HEK293 (cell line): ENCODE measurements around the gene FAM98C.

Experiments
- CTCF ChIA-PET: fragments of 350-600 bp; formaldehyde crosslinking; extraction: SDS; loops from one replicate; lab custom pipeline; 2021; ENCODE audit warnings: antibody characterized with exemption; lab: Yijun Ruan, JAX
- POLR2A ChIA-PET: fragments of 300-600 bp; formaldehyde crosslinking; extraction: SDS; loops from one replicate; lab custom pipeline; 2020; ENCODE audit warnings: antibody characterized with exemption, inconsistent platforms; lab: Yijun Ruan, JAX
- H3K27ac ChIP-seq: fragments of 200-500 bp; sonication (Bioruptor generic); 2 replicates; pipeline ENCODE4 v1.5.1; 2014; ENCODE audit warnings: low read depth, low read length, control low read depth, inconsistent platforms; ENCODE audit errors: extremely low read depth
- H3K36me3 ChIP-seq, 2 experiments: fragments of 200-500 bp in 1 of 2; sonication (Bioruptor generic) in 1 of 2; 1 replicate in 1 of 2; 2 replicates in 1 of 2; pipeline ENCODE4 v1.5.1; 2014 to 2017; ENCODE audit warnings: inconsistent platforms in 2 of 2, low read length in 2 of 2; ENCODE audit not compliant: control insufficient read depth in 2 of 2, insufficient read depth in 1 of 2
- H3K4me1 ChIP-seq: fragments of 200-500 bp; sonication (Bioruptor generic); 2 replicates; pipeline ENCODE4 v1.5.1; 2014; ENCODE audit warnings: mild to moderate bottlenecking, low read length, inconsistent platforms; ENCODE audit not compliant: control insufficient read depth, insufficient read depth
- H3K4me3 ChIP-seq: 2 replicates; pipeline ENCODE4 v1.5.1; 2011; ENCODE audit warnings: low read depth, mild to moderate bottlenecking, control low read depth, low read length, moderate library complexity
- H3K9me3 ChIP-seq: fragments of 200-500 bp; sonication (Bioruptor generic); 2 replicates; pipeline ENCODE4 v1.5.1; 2014; ENCODE audit warnings: low read depth, low read length, inconsistent platforms; ENCODE audit not compliant: control insufficient read depth, insufficient read depth
- HOXC10 ChIP-seq: sonication (generic); formaldehyde crosslinking; IDR thresholded peaks from 2 replicates; pipeline ENCODE4 v1.8.1; 2023; ENCODE audit warnings: mild to moderate bottlenecking, missing genetic modification reagents
- SCRT1 ChIP-seq: fragments of 450-650 bp; formaldehyde crosslinking; IDR thresholded peaks from 2 replicates; pipeline ENCODE4 v1.5.1; 2016; ENCODE audit warnings: missing biosample characterization, missing genetic modification characterization, borderline replicate concordance
- SCRT2 ChIP-seq: fragments of 450-650 bp; formaldehyde crosslinking; IDR thresholded peaks from 2 replicates; pipeline ENCODE4 v1.5.1; 2016; ENCODE audit warnings: missing biosample characterization, missing genetic modification characterization
- ZFP69B ChIP-seq: fragments of 450-650 bp; formaldehyde crosslinking; IDR thresholded peaks from 2 replicates; pipeline ENCODE4 v1.5.1; 2016; ENCODE audit warnings: missing biosample characterization, missing genetic modification characterization
- ZIC2 ChIP-seq: fragments of 450-650 bp; formaldehyde crosslinking; IDR thresholded peaks from 2 replicates; pipeline ENCODE4 v1.5.1; 2016; ENCODE audit warnings: missing biosample characterization, missing genetic modification characterization
- ZNF10 ChIP-seq: fragments of 450-650 bp; formaldehyde crosslinking; IDR thresholded peaks from 2 replicates; pipeline ENCODE4 v1.5.1; 2017; ENCODE audit warnings: missing biosample characterization, missing genetic modification characterization
- ZNF112 ChIP-seq: fragments of 450-650 bp; formaldehyde crosslinking; IDR thresholded peaks from 2 replicates; pipeline ENCODE4 v1.5.0; 2017; ENCODE audit warnings: missing biosample characterization, missing genetic modification characterization
- ZNF239 ChIP-seq: fragments of 450-650 bp; formaldehyde crosslinking; IDR thresholded peaks from 2 replicates; pipeline ENCODE4 v1.5.1; 2016; ENCODE audit warnings: missing biosample characterization, missing genetic modification characterization
- ZNF248 ChIP-seq: fragments of 450-650 bp; formaldehyde crosslinking; IDR thresholded peaks from 2 replicates; pipeline ENCODE4 v1.5.1; 2017; ENCODE audit warnings: missing biosample characterization, missing genetic modification characterization
- ZNF366 ChIP-seq: fragments of 450-650 bp; formaldehyde crosslinking; conservative IDR thresholded peaks from 2 replicates; pipeline ENCODE4 v1.5.1; 2016; ENCODE audit warnings: missing biosample characterization, missing genetic modification characterization
- ZNF423 ChIP-seq: fragments of 450-650 bp; formaldehyde crosslinking; IDR thresholded peaks from 2 replicates; pipeline ENCODE4 v1.5.1; 2016; ENCODE audit warnings: missing biosample characterization, missing genetic modification characterization
- ZNF510 ChIP-seq: fragments of 450-650 bp; formaldehyde crosslinking; IDR thresholded peaks from 2 replicates; pipeline ENCODE4 v1.5.1; 2018; ENCODE audit warnings: mild to moderate bottlenecking, missing genetic modification characterization, missing biosample characterization; ENCODE audit not compliant: insufficient replicate concordance
- ZNF544 ChIP-seq: fragments of 450-650 bp; formaldehyde crosslinking; IDR thresholded peaks from 2 replicates; pipeline ENCODE4 v1.5.0; 2017; ENCODE audit warnings: missing biosample characterization, missing genetic modification characterization
- ZNF585B ChIP-seq: fragments of 450-650 bp; formaldehyde crosslinking; IDR thresholded peaks from 2 replicates; pipeline ENCODE4 v1.5.1; 2016; ENCODE audit warnings: missing biosample characterization, missing genetic modification characterization
- ZNF747 ChIP-seq: fragments of 450-650 bp; formaldehyde crosslinking; IDR thresholded peaks from 2 replicates; pipeline ENCODE4 v1.5.1; 2016; ENCODE audit warnings: missing biosample characterization, missing genetic modification characterization
- ZNF768 ChIP-seq: fragments of 450-650 bp; formaldehyde crosslinking; IDR thresholded peaks from 2 replicates; pipeline ENCODE4 v1.5.1; 2018; ENCODE audit warnings: missing biosample characterization, mild to moderate bottlenecking, missing genetic modification characterization
- TF ChIP-seq, protein P1 (sequence below): fragments of 450-650 bp; formaldehyde crosslinking; IDR thresholded peaks from 2 replicates; pipeline ENCODE4 v1.5.1; 2016; ENCODE audit warnings: missing biosample characterization, missing genetic modification characterization
- TF ChIP-seq, protein P2 (sequence below): fragments of 450-650 bp; formaldehyde crosslinking; IDR thresholded peaks from 2 replicates; pipeline ENCODE4 v1.5.1; 2016; ENCODE audit warnings: missing biosample characterization, missing genetic modification characterization
- TF ChIP-seq, protein P3 (sequence below): fragments of 450-650 bp; formaldehyde crosslinking; IDR thresholded peaks from 2 replicates; pipeline ENCODE4 v1.5.1; 2016; ENCODE audit warnings: missing biosample characterization, missing genetic modification characterization

The FAM98C gene

DNA sequence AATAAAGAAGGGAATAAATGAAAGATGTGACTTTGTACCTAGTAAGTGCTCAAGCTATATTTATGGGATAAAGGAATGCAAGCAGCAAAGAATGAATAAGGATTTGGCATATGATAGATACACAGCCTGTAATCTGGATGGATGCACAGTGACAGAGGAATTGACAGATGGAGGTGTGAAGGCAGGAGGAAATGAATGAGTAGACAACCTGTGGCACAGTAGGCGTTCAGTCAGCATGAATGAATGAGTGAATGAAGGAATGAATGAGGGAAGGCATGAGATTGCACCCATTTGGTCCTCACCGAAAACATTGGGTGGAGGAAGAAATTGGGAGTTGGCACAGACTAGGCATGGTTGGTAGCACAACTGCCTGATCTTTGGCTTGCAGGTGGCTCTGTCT lies 33.3 kb upstream of the FAM98C start:
- ChIA-PET CTCF (interaction anchor here (1.8 kb wide), 1 partner anchor 34 kb away, joined by 5 read pairs; no protein-coding TSS in a partner anchor), POLR2A (interaction anchor here (1.5 kb wide), 1 partner anchor 18 kb away, joined by 3 read pairs; the partner anchor contains the start of gene GGN)
- no peak overlapping the region for H3K27ac ChIP-seq
- no peaks in the 10 kb centered on the region for H3K9me3 ChIP-seq
- H3K4me1 ChIP-seq = peaks cover 6% of the 10 kb centered on the region
- no peak for TF ChIP-seq ZFP69B (tag by site-specific recombination)
- 0 out of 2 replicates have a peak, but pooled peaks have one; percentile 42 for TF ChIP-seq ZNF248 (tag by site-specific recombination)
- TF ChIP-seq ZNF747 (tag by site-specific recombination) = peak; percentile 93; the same call in 1 of the 2 replicates
- no peak for TF ChIP-seq ZNF544 (tag by site-specific recombination)
- peak; percentile 61; the same call in 1 of the 2 replicates for TF ChIP-seq SCRT2 (tag by site-specific recombination)
- TF ChIP-seq ZNF423 (tag by site-specific recombination) = no peak
- TF ChIP-seq ZNF366 (tag by site-specific recombination) = peak; percentile 57
- peak; percentile 69; the same call in 1 of the 2 replicates for TF ChIP-seq SCRT1 (tag by site-specific recombination)
- H3K4me3 ChIP-seq = no peak overlapping the region
- no peaks in the 10 kb centered on the region for H3K36me3 ChIP-seq

DNA sequence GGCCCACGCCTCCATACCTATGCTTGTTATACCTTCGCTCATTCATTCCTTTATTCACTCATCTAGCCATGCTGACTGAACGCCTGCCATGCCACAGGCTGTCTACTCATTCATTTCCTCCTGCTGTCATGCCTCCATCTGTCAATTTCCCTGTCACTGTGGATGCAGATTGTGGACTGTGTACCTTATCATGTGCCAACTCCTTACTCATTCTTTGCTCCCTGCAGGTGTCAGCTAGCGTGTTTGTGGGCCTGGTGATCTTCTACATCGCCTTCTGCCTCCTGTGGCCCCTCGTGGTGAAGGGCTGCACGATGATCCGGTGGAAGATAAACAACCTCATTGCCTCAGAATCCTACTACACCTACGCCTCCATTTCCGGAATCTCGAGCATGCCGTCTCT lies 32.6 kb upstream of the FAM98C start:
- H3K4me3 ChIP-seq = no peak overlapping the region
- H3K36me3 ChIP-seq = no peaks in the 10 kb centered on the region
- peaks cover 7% of the 10 kb centered on the region for H3K4me1 ChIP-seq
- ChIA-PET CTCF (interaction anchor here (0.8 to 1.8 kb wide), 3 partner anchors 34 to 228 kb away, joined by 3 to 8 read pairs (median 5); no protein-coding TSS in a partner anchor), POLR2A (interaction anchor here (1.5 kb wide), 1 partner anchor 17 kb away, joined by 3 read pairs; the partner anchor contains the start of gene GGN)
- no peak overlapping the region for H3K27ac ChIP-seq
- TF ChIP-seq ZIC2 (peak; percentile 36; the same call in 1 of the 2 replicates), ZNF239 (tag by site-specific recombination) (no peak)
- no peaks in the 10 kb centered on the region for H3K9me3 ChIP-seq

DNA sequence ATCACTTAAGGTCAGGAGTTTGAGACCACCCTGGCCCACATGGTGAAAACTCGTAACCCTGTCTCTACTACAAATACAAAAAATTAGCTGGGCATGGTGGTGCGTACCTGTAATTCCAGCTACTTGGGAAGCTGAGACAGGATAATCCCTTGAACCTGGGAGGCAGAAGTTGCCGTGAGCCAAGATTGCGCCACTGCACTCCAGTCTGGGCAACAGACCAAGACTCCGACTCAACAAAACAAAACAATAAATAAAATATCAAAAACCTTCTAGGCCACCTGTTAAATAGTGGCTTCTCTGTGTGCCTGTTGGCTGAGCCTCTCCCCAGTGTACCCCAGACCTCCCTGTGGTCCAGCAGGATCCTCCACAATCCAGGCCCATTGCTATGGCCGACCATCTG lies 31.8 kb upstream of the FAM98C start:
- TF ChIP-seq ZNF112 (tag by site-specific recombination) (no peak), ZNF768 (no peak), HOXC10 (CRISPR knock-in tag) (no peak), SCRT2 (tag by site-specific recombination) (0 out of 2 replicates have a peak, but pooled peaks have one; percentile 10), SCRT1 (tag by site-specific recombination) (no peak), ZNF585B (no peak)
- TF ChIP-seq, protein P1, sequence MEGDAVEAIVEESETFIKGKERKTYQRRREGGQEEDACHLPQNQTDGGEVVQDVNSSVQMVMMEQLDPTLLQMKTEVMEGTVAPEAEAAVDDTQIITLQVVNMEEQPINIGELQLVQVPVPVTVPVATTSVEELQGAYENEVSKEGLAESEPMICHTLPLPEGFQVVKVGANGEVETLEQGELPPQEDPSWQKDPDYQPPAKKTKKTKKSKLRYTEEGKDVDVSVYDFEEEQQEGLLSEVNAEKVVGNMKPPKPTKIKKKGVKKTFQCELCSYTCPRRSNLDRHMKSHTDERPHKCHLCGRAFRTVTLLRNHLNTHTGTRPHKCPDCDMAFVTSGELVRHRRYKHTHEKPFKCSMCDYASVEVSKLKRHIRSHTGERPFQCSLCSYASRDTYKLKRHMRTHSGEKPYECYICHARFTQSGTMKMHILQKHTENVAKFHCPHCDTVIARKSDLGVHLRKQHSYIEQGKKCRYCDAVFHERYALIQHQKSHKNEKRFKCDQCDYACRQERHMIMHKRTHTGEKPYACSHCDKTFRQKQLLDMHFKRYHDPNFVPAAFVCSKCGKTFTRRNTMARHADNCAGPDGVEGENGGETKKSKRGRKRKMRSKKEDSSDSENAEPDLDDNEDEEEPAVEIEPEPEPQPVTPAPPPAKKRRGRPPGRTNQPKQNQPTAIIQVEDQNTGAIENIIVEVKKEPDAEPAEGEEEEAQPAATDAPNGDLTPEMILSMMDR (tag by site-specific recombination) = no peak
- Histone ChIP-seq H3K4me3 (no peak overlapping the region), H3K9me3 (no peaks in the 10 kb centered on the region), H3K4me1 (peaks cover 15% of the 10 kb centered on the region), H3K27ac (no peak overlapping the region), H3K36me3 (peaks cover 2 to 3% of the 10 kb centered on the region in 2 experiments; a peak in 2 of 3 replicates)
- CTCF ChIA-PET = interaction anchor here (0.6 to 1.8 kb wide), 4 partner anchors 35 to 392 kb away, joined by 3 to 8 read pairs (median 4); no protein-coding TSS in a partner anchor
- POLR2A ChIA-PET = interaction anchor here (1.5 kb wide), 1 partner anchor 17 kb away, joined by 3 read pairs; the partner anchor contains the start of gene GGN

DNA sequence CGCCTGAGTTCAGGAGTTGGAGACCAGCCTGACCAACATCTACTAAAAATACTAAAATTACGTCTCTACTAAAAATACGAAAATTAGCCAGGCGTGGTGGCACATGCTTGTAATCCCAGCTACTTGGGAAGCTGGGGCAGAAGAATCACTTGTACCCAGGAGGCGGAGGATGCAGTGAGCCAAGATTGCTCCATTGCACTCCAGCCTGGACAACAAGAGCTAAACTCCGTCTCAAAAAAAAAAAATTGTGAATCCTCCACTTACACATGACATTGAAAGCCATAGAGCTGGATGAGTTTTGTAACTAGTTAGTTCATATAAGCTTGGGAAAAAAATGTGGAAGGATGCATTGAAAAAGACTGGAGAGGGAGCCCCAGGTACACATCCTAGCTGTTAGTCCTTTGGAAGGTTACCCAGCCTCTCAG lies 29.0 kb upstream of the FAM98C start:
- Histone ChIP-seq H3K36me3 (peaks cover 24 to 31% of the 10 kb centered on the region in 2 experiments; a peak in 2 of 3 replicates), H3K4me3 (peak overlapping the region; percentile 31), H3K9me3 (no peaks in the 10 kb centered on the region), H3K27ac (peak overlapping the region; percentile 93), H3K4me1 (peaks cover 20% of the 10 kb centered on the region)
- ChIA-PET CTCF (interaction anchor here (0.6 to 4.0 kb wide), 21 partner anchors 11 to 865 kb away, joined by 3 to 37 read pairs (median 4); partner anchors contain the start of genes CATSPERG, FAM98C, GGN and SIPA1L3), POLR2A (interaction anchor here (0.6 to 3.7 kb wide), 51 partner anchors 8 to 1062 kb away, joined by 3 to 223 read pairs (median 5); partner anchors contain the start of genes ACTN4, CATSPERG, EIF3K and FAM98C)
- TF ChIP-seq, protein P2, sequence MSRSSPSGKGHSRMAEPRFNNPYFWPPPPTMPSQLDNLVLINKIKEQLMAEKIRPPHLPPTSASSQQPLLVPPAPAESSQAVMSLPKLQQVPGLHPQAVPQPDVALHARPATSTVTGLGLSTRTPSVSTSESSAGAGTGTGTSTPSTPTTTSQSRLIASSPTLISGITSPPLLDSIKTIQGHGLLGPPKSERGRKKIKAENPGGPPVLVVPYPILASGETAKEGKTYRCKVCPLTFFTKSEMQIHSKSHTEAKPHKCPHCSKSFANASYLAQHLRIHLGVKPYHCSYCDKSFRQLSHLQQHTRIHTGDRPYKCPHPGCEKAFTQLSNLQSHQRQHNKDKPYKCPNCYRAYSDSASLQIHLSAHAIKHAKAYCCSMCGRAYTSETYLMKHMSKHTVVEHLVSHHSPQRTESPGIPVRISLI = peak; percentile 89
- TF ChIP-seq ZFP69B (tag by site-specific recombination) = no peak
- TF ChIP-seq ZNF510 (tag by site-specific recombination) = no peak
- TF ChIP-seq, protein P3, sequence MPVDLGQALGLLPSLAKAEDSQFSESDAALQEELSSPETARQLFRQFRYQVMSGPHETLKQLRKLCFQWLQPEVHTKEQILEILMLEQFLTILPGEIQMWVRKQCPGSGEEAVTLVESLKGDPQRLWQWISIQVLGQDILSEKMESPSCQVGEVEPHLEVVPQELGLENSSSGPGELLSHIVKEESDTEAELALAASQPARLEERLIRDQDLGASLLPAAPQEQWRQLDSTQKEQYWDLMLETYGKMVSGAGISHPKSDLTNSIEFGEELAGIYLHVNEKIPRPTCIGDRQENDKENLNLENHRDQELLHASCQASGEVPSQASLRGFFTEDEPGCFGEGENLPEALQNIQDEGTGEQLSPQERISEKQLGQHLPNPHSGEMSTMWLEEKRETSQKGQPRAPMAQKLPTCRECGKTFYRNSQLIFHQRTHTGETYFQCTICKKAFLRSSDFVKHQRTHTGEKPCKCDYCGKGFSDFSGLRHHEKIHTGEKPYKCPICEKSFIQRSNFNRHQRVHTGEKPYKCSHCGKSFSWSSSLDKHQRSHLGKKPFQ (tag by site-specific recombination) = peak; percentile 19; the same call in 1 of the 2 replicates
- 0 out of 2 replicates have a peak, but pooled peaks have one; percentile 24 for TF ChIP-seq ZNF10 (tag by site-specific recombination)
